Vagina (tissue), 2 donors: Measurements from ENCODE around the gene PMF1.

ENCODE experiments used
- CTCF ChIP-seq, 3 experiments: fragments of 450-650 bp in 2 of 3; fragments of 200-600 bp in 1 of 3; sonication (generic) in 1 of 3; IDR thresholded peaks; one replicate each; pipeline ENCODE4 v1.5.1; 2017 to 2019; ENCODE audit warnings: antibody characterized with exemption in 3 of 3, mild to moderate bottlenecking in 2 of 3, moderate library complexity in 2 of 3
- POLR2A ChIP-seq, 2 donors: fragments of 450-650 bp; IDR thresholded peaks; one replicate each; pipeline ENCODE4 v1.6.1; 2017; ENCODE audit warnings: antibody characterized with exemption in 2 of 2, mild to moderate bottlenecking in 2 of 2, moderate library complexity in 2 of 2
- POLR2AphosphoS5 ChIP-seq, 2 donors: sonication (generic); formaldehyde crosslinking; IDR thresholded peaks; one replicate each; pipeline ENCODE4 v1.9.0; 2017; ENCODE audit warnings: antibody characterized with exemption in 2 of 2, mild to moderate bottlenecking in 2 of 2, low read depth in 1 of 2; ENCODE audit not compliant: insufficient read depth in 1 of 2

GRCh38 chr1:156211243-156211642 lies 1.6 kb upstream of the PMF1 start:
- TF ChIP-seq POLR2A (IDR thresholded peaks at IDR 0.05) (no peak), CTCF (IDR thresholded peaks at IDR 0.05) (no peak), POLR2AphosphoS5 (IDR thresholded peaks at IDR 0.05; ENCODE audit: insufficient read depth in 1 of 2, low read depth in 1 of 2) (no peak)
